GM18498 (cell line): ENCODE measurements around the gene CHCHD6.

Experiments used
- ATAC-seq: cut with Tn5 transposase; IDR thresholded peaks from one replicate; pipeline ENCODE4 v1.9.1; 2021; ENCODE audit warnings: mild to moderate bottlenecking, moderate library complexity; ENCODE audit not compliant: unreplicated experiment

The CHCHD6 gene

GRCh38 chr3:127000761-127001160 lies 296.7 kb downstream of the CHCHD6 start:
- no peak for ATAC-seq

GRCh38 chr3:127001486-127002194 lies 297.6 kb downstream of the CHCHD6 start:
- no peak for ATAC-seq

- ATAC-seq: no peak
These were observed 298.4 kb downstream of the CHCHD6 start for GRCh38 chr3:127002195-127003174.

GRCh38 chr3:127003175-127003555 lies 299.1 kb downstream of the CHCHD6 start:
- ATAC-seq: no peak

DNA sequence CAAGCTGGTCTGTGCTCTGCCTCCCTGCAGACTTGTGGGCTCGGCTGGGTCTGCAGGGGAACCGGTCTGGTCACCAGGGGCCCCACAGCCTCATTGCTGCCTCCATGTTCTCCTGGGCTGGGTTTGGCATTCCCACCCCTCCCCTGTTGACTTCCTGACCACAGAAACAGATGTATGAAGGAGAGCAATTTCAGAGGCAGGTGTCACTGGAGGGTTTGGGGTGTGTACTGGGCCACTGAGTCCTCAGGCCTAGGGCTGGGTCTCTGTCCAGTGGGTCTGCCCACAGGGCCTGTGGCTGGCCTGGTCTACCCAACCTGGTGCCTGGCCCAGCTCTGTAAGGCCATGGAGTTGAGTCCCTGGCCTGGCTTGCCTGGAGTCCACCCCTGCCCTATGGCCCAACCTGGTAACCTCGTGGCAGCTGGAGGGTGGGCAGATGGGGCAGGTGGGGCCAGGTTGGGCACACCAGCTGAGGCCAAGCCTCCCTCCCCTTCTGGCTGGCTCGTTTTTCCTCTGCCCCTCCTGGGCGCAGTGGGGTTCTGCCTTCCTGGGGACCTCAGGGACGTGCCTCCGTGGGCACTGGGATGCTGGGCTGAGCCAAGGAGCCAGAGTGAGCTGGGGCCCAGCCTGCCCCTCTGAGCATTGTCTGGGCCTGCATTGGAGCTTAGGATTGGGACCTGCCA lies 299.7 kb downstream of the CHCHD6 start:
- ATAC-seq: no peak

GRCh38 chr3:127004641-127005397 lies 300.8 kb downstream of the CHCHD6 start:
- no peak for ATAC-seq

GRCh38 chr3:127005864-127006500 lies 301.9 kb downstream of the CHCHD6 start:
- ATAC-seq: no peak

GRCh38 chr3:127006781-127007436 lies 302.9 kb downstream of the CHCHD6 start:
- no peak for ATAC-seq

DNA sequence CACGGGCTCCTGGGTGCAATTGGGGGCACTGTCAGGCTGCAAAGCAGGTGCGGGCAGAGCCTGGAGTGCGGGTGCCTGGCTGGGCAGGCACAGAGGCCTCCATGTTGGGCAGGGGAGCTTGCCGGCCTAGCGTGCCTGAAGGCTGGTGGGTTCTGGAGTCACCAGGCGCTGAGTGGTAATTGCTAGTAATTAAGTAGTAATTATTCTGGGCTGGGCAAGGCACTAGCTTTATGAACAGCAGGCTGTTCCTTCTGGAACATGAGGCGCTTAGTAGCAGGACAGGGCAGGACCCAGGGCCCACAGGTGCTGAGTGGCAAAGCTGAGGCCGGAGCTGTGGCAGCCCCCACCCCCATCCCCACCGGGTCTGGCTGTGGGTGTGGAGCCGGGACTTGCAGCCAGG lies 304.2 kb downstream of the CHCHD6 start:
- ATAC-seq: no peak

DNA sequence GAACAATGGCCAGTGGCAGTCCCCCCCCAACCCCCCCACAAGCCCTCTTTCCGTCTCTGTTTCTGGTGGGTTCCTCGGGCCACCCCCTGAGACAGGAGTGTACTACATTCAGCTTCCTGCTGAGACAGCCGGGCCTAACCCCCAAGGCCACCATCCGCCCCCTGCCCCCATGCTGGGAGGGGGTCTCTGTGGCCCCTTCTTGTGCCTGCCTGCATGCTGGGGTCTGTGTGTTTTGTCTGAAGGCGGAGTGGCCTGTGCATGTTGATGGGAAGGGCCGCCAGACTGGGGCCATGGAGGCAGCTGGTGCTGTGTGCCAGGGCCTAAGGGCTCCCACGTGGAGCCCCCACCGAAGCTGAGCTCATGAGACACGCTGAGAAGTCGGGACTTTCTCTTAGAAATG lies 305.5 kb downstream of the CHCHD6 start:
- no peak for ATAC-seq
